ENCODE measurements around the gene COLEC11. TPM values are rescaled to one million over a fixed set of nuclear protein-coding genes. Genes with fewer than 3 reads are reported as not detected.

COLEC11 gene
- total and polyA plus RNA-seq, 2 of the 13 experiments (the other 11 are each of a cell fraction or from before 2014, with no cell fraction given) = 1.5 to 3.0 TPM

DNA sequence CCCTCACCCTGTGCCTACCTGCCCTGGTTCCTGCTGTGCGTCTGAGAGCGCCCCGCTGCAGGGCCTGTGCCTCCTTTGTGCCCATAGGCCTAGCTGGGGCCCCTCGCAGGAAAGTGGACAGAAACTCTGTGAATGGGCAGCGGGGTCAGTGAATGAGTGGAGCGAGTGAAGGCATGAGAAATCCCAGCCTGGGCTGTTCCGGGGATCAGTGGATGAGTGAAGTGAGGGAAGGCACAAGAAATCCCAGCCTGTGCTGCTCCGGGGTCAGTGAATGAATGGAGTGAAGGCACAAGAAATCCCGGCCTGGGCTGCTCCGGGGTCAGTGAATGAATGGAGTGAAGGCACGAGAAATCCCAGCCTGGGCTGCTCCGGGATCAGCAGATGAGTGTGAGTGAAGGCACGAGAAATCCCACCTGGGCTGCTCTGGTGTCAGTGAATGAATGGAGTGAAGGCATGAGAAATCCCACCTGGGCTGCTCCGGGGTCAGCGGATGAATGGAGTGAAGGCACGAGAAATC is 2.0 kb downstream of the COLEC11 start (continued):
- TF ChIP-seq, protein P1, sequence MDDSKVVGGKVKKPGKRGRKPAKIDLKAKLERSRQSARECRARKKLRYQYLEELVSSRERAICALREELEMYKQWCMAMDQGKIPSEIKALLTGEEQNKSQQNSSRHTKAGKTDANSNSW (CRISPR knock-in tag; IDR thresholded peaks at IDR 0.05; ENCODE audit: borderline replicate concordance) = no peak
- TF ChIP-seq, protein P2, sequence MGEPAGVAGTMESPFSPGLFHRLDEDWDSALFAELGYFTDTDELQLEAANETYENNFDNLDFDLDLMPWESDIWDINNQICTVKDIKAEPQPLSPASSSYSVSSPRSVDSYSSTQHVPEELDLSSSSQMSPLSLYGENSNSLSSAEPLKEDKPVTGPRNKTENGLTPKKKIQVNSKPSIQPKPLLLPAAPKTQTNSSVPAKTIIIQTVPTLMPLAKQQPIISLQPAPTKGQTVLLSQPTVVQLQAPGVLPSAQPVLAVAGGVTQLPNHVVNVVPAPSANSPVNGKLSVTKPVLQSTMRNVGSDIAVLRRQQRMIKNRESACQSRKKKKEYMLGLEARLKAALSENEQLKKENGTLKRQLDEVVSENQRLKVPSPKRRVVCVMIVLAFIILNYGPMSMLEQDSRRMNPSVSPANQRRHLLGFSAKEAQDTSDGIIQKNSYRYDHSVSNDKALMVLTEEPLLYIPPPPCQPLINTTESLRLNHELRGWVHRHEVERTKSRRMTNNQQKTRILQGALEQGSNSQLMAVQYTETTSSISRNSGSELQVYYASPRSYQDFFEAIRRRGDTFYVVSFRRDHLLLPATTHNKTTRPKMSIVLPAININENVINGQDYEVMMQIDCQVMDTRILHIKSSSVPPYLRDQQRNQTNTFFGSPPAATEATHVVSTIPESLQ (CRISPR knock-in tag; conservative IDR thresholded peaks at IDR 0.05) = no peak
- TF ChIP-seq MAZ (IDR thresholded peaks at IDR 0.05; ENCODE audit: borderline replicate concordance, low read depth, low read length) (no peak), MAZ (CRISPR knock-in tag; IDR thresholded peaks at IDR 0.05; ENCODE audit: low read depth) (no peak), ATRX (CRISPR knock-in tag; IDR thresholded peaks at IDR 0.05; ENCODE audit: borderline replicate concordance) (no peak)

DNA sequence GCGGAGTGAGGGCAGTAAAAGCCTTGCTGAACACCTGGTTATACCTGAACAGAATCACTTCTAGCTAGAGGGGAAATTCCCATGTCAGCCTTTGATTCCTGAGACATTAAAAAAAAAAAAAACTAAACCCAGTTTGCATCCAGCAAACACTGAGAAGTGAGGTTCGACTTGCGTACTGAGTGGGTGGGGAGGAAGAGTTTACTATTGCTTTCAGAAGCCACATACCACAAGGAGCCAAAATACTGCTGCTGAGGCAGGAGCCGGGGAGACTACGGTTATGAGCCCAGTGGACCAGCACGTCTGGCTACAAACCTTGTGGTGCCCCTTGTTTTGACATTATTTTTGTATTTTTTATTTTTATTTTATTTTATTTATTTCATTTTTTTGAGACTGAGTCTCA is 2.7 kb downstream of the COLEC11 start:
- no TSS peak for BruUV-seq (replicated peaks)
- no peak for ATAC-seq
- DNase-seq (ENCODE audit: low spot score) = no peak
- no peaks in the 10 kb centered on the region for H3K9me3 ChIP-seq (ENCODE audit: low read length)
- intact Hi-C loops (cut with micrococcal nuclease; ENCODE audit: unreplicated experiment) (no loop called here), in situ Hi-C loops (cut with HindIII; ENCODE audit: extremely low pct_ligation_motif_present, low pct_unique_long_range_greater_than_20kb) (no loop called here)
- H3K36me3 ChIP-seq (replicated peaks in 1 of 2; ENCODE audit: control insufficient read depth in 1 of 2, insufficient read depth in 2 of 2, low read length in 2 of 2) = no peaks in the 10 kb centered on the region
- H2AFZ ChIP-seq (ENCODE audit: low read length) = no peak overlapping the region
- H3K27me3 ChIP-seq (ENCODE audit: control insufficient read depth in 1 of 2, insufficient read depth in 2 of 2, low read length in 2 of 2) = no peaks in the 10 kb centered on the region; a peak in 1 of 5 replicates
- no peak overlapping the region for H3K4me3 ChIP-seq (replicated peaks in 1 of 3; ENCODE audit: insufficient read depth in 1 of 3, low read depth in 2 of 3, low read length in 3 of 3)
- H3K4me1 ChIP-seq (ENCODE audit: insufficient read depth, low read length) = peaks cover 40% of the 10 kb centered on the region
- FAIRE-seq = no peak
- TF ChIP-seq, protein P3, sequence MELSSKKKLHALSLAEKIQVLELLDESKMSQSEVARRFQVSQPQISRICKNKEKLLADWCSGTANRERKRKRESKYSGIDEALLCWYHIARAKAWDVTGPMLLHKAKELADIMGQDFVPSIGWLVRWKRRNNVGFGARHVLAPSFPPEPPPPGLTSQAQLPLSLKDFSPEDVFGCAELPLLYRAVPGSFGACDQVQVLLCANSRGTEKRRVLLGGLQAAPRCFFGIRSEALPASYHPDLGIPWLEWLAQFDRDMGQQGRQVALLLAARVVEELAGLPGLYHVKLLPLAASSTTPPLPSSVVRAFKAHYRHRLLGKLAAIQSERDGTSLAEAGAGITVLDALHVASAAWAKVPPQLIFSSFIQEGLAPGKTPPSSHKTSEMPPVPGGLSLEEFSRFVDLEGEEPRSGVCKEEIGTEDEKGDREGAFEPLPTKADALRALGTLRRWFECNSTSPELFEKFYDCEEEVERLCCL (CRISPR knock-in tag; IDR thresholded peaks at IDR 0.05; ENCODE audit: borderline replicate concordance) = no peak
- TF ChIP-seq RAD21 (CRISPR knock-in tag; IDR thresholded peaks at IDR 0.05) (no peak), ZNF367 (CRISPR knock-in tag; IDR thresholded peaks at IDR 0.05; ENCODE audit: borderline replicate concordance) (no peak), XRCC5 (optimal IDR thresholded peaks at IDR 0.05; ENCODE audit: low read length) (no peak), ZFP41 (CRISPR knock-in tag; IDR thresholded peaks at IDR 0.05; ENCODE audit: borderline replicate concordance) (no peak)
- TF ChIP-seq, protein P4, sequence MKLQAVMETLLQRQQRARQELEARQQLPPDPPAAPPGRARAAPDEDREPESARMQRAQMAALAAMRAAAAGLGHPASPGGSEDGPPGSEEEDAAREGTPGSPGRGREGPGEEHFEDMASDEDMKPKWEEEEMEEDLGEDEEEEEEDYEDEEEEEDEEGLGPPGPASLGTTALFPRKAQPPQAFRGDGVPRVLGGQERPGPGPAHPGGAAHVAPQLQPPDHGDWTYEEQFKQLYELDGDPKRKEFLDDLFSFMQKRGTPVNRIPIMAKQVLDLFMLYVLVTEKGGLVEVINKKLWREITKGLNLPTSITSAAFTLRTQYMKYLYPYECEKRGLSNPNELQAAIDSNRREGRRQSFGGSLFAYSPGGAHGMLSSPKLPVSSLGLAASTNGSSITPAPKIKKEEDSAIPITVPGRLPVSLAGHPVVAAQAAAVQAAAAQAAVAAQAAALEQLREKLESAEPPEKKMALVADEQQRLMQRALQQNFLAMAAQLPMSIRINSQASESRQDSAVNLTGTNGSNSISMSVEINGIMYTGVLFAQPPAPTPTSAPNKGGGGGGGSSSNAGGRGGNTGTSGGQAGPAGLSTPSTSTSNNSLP (IDR thresholded peaks at IDR 0.05; ENCODE audit: low read depth, low read length) = no peak
- TF ChIP-seq, protein P5, sequence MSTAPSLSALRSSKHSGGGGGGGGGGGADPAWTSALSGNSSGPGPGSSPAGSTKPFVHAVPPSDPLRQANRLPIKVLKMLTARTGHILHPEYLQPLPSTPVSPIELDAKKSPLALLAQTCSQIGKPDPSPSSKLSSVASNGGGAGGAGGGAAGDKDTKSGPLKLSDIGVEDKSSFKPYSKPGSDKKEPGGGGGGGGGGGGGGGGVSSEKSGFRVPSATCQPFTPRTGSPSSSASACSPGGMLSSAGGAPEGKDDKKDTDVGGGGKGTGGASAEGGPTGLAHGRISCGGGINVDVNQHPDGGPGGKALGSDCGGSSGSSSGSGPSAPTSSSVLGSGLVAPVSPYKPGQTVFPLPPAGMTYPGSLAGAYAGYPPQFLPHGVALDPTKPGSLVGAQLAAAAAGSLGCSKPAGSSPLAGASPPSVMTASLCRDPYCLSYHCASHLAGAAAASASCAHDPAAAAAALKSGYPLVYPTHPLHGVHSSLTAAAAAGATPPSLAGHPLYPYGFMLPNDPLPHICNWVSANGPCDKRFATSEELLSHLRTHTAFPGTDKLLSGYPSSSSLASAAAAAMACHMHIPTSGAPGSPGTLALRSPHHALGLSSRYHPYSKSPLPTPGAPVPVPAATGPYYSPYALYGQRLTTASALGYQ (CRISPR knock-in tag; IDR thresholded peaks at IDR 0.05) = no peak
- TF ChIP-seq, protein P6, sequence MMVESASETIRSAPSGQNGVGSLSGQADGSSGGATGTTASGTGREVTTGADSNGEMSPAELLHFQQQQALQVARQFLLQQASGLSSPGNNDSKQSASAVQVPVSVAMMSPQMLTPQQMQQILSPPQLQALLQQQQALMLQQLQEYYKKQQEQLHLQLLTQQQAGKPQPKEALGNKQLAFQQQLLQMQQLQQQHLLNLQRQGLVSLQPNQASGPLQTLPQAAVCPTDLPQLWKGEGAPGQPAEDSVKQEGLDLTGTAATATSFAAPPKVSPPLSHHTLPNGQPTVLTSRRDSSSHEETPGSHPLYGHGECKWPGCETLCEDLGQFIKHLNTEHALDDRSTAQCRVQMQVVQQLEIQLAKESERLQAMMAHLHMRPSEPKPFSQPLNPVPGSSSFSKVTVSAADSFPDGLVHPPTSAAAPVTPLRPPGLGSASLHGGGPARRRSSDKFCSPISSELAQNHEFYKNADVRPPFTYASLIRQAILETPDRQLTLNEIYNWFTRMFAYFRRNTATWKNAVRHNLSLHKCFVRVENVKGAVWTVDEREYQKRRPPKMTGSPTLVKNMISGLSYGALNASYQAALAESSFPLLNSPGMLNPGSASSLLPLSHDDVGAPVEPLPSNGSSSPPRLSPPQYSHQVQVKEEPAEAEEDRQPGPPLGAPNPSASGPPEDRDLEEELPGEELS (CRISPR knock-in tag; IDR thresholded peaks at IDR 0.05) = no peak
- WGBS (ENCODE audit: low lambda C conversion rate) = 78% methylated on average over 6 of the region's 6 CpGs
- CTCF ChIA-PET (ENCODE audit: low intra/inter-chr PET ratio, low total read pairs) = no interaction called here
- no peak overlapping the region for H3K9ac ChIP-seq (ENCODE audit: insufficient read depth, low read depth, low read length)
- no peaks in the 10 kb centered on the region for H4K20me1 ChIP-seq (ENCODE audit: insufficient read depth, low read length)
- H3K79me2 ChIP-seq (ENCODE audit: insufficient read depth, low read length) = no peaks in the 10 kb centered on the region
- H3K27ac ChIP-seq (ENCODE audit: extremely low read length, insufficient read depth, low read length) = no peak overlapping the region
- H3K4me2 ChIP-seq (ENCODE audit: low read depth, low read length) = peak overlapping the region; percentile 6; the same call in 1 of the 2 replicates
- POLR2A ChIA-PET = no interaction called here
